Omental fat pad (tissue), 4 donors: ENCODE results near the gene RALB. TPM values are rescaled to one million over a fixed set of nuclear protein-coding genes. Genes with fewer than 3 reads are reported as not detected.

Experiments
- ATAC-seq: fragments of 150-250 bp; one replicate; pipeline ENCODE4 v1.9.1; 2016; ENCODE audit warnings: mild to moderate bottlenecking, moderate library complexity; ENCODE audit not compliant: low FRiP score
- DNase-seq: peaks from one replicate; pipeline ENCODE4 v3.0.0-alpha.2; 2019; ENCODE audit warnings: low spot score
- CTCF ChIP-seq, 3 donors: fragments of 450-650 bp; IDR thresholded peaks; one replicate each; pipeline ENCODE4 v1.5.1; 2016 to 2017; ENCODE audit warnings: antibody characterized with exemption in 3 of 3, mild to moderate bottlenecking in 3 of 3, moderate library complexity in 2 of 3
- total RNA-seq, 4 donors: library from RNA; depleted of rRNA; stranded (reverse); fragments of >200 nt; gene quantifications; one replicate each; pipeline ENCODE4 v1.1.0, GENCODE V29; 2016

RALB gene
- total RNA-seq, 4 donors from 2014 or later, result 41.5 to 74.2 (median 51.4) TPM

- no peak for ATAC-seq
- DNase-seq, result no peak
- TF ChIP-seq CTCF (IDR thresholded peaks at IDR 0.05), result no peak
These were observed 44.0 kb upstream of the RALB start for GRCh38 chr2:120208381-120209353.

GRCh38 chr2:120209427-120210269 is 43.0 kb upstream of the RALB start:
- ATAC-seq (no peak), DNase-seq (no peak)
- TF ChIP-seq CTCF (IDR thresholded peaks at IDR 0.05), result no peak

DNA sequence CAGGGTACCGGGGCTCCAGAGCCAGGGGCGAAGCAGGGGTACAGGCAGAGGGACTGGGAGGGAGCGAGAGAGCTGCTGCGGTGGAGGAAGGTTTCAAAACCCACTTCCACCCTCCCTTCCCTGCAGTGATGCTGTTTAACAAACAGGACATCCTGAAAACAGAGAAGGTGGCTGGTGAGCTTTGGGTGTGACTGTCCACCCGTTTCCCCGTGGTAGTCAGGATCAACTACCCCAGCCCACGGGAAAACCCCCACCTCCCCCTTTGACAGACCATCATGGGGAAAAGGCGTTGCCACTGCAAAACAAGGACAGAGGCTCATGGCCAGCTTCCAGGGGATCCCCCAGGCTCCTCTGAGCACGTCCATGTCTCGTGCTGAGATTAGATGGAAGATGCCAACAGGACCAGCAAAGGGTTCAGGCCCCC is 42.4 kb upstream of the RALB start:
- no peak for DNase-seq
- ATAC-seq, result no peak
- TF ChIP-seq CTCF (IDR thresholded peaks at IDR 0.05), result no peak

DNA sequence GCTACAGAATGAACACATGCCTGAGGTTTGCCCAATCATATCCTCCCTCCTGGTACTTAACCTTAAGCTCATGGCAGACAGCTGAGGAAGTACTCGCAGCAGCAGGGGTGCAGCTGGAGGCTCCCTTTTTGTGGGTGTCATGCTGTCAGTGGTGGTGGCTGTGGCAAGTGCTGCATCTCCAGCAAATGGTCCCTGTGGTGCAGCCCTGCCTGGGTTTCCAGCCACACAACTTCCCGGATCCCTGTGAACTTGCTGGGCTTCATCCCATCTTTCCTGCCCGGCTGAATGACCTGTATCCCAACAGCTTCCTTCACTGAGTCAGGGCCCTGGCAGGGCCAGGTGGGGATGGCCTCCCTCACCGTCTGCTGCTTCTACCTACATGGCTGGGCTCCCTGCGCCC is 34.5 kb upstream of the RALB start:
- TF ChIP-seq CTCF (IDR thresholded peaks at IDR 0.05), result no peak
- no peak for DNase-seq
- no peak for ATAC-seq

- ATAC-seq, result no peak
- DNase-seq, result no peak
- TF ChIP-seq CTCF (IDR thresholded peaks at IDR 0.05), result no peak
These were observed 33.4 kb upstream of the RALB start for GRCh38 chr2:120219291-120219690.

DNA sequence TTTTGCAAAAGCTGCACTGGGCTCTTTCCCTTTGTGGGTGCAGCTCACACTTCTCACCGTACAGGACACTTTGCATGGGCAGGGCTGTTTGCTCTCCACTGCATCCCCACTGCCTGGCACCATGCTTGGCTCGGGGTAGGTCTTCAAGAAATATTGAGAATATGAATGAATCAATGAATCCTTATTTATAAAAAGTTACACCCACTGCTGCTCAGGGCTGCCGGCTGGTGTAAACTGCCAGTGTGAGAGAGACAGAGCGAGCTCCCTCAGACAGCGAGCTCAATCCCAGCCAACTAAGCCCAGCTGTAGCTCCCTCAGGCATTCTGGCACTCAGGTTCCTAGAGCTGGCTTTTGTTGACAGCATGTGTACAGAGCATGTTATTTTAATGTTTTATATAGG is 32.9 kb upstream of the RALB start:
- TF ChIP-seq CTCF (IDR thresholded peaks at IDR 0.05), result no peak
- DNase-seq (no peak), ATAC-seq (no peak)
